HPDE6-E6E7 (cell line): ENCODE measurements around the gene DSP.

Experiments
- DNase-seq: peaks from one replicate; pipeline ENCODE4 v3.0.0; 2011; ENCODE audit warnings: missing footprints; ENCODE audit errors: extremely low spot score

DSP gene

DNA sequence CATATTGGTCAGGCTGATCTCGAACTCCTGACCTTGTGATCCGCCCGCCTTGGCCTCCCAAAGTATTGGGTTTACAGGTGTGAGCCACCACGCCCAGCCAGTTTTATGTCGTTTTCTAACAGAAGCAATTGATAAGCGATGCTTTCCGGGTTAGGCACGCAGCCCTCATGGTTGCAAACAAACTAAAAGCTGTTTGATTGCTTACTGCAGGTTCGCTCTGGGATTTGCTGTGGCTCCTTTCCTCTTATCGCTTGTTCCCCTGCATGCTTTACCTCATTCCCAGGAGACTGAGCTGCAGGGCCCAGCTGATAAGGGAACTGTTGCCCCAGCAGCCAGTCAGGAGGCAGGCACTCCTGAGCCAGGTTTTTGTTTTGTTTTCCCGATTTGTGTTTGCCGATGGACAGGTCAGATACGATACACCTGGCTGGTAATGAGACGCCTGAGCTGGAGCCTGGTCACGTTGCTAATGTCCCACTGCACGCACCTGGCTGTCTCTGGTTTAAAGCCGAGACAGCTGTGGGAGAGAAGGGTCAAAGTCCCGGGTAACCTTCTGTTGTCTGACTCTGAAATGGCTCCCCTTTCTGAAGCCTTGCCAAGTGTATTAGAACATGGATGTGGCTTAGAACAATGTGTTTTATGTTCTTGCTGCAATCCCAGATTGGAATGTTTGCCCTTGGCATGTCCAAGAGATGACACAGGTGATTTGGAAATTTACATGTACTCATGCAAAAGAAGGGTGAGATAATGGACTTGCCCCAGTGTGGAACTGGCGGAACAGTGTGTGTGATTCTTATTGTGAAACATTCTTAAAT is 19.9 kb downstream of the DSP start:
- no peak for DNase-seq

DNA sequence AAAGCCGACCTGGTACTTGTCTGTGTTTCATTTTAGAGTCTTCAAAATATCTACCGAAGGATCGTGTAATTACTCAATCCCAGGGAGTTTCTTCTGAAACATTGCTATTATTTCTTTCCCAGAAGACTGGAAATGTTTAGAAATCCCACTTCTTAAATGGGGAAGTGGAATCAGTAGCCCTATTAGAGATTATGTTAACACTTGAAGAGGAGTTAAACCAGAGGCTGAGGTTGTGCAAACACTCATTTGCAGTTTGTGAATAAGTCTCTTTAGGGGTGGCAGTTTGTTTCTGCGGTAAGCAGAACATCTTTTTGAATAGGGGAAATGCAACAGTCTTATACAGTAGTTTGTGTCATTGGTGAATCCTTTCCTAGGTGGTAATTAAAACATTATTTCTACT is 21.3 kb downstream of the DSP start:
- no peak for DNase-seq

DNA sequence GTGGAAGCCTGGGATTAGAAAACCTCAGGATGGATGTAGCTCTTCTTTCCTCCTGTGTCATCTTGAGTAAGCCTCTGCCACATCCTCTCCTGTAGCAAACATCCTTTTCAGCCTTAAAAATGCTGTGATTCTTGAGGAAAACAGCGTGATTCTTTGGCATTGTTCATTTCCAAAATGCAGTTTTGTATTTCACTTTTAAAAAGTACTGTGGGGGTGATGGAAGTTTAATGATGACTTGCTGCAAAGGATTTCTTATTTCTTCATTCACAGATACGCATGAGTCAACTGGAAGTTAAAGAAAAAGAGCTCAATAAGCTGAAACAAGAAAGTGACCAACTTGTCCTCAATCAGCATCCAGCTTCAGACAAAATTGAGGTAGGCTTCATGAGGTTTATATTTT is 24.6 kb downstream of the DSP start:
- no peak for DNase-seq

GRCh38 chr6:7566617-7567173 is 25.2 kb downstream of the DSP start:
- DNase-seq = no peak

DNA sequence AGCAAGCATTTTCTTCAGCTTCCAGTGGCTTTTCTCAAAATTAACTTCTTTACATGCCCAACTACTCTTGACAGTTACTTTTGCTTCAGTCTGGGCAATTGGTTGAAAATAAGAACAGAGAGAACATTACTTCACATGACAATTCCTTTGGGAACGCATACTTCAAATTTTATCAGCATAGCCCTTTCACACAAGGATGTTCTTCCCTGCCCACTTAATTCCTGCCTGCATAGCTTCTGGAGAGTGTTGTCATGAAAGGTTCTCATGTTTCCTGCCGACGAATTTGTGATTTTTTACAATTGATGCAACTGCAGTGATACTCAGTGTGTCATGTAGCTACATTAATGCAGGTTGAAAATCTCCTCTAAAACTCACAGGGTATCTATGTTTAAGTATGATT is 26.6 kb downstream of the DSP start:
- no peak for DNase-seq

DNA sequence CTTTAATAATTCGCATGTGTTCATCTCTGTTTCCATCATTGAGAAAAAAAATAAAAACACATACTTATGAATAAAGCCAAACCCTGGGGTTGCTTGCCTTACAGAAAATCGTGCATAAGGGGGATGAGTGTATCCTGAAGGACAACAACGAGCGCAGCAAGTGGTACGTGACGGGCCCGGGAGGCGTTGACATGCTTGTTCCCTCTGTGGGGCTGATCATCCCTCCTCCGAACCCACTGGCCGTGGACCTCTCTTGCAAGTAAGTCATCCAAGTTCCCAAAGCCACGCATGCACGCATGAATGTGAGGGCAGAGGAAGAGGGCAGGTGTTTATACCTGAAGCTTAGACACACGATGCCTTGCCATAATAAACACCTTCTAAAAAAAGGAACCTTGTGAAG is 27.6 kb downstream of the DSP start:
- DNase-seq = no peak

- DNase-seq = no peak
Measured at GRCh38 chr6:7572213-7572943, 30.9 kb downstream of the DSP start.

DNA sequence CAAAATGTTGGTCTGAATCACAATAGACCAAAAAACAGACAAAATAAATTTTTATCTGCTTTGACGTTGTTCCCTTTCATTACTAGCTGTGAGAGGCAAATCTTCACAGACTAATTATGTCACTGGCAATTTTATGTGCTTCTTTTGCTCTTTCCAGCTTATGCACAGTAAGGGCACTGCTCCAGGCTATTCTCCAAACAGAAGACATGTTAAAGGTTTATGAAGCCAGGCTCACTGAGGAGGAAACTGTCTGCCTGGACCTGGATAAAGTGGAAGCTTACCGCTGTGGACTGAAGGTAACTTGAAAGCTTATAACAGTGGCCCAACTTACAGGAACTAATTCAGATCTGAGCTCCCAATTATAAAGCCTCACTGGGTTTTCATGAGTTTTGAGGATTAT is 33.0 kb downstream of the DSP start:
- DNase-seq = no peak

DNA sequence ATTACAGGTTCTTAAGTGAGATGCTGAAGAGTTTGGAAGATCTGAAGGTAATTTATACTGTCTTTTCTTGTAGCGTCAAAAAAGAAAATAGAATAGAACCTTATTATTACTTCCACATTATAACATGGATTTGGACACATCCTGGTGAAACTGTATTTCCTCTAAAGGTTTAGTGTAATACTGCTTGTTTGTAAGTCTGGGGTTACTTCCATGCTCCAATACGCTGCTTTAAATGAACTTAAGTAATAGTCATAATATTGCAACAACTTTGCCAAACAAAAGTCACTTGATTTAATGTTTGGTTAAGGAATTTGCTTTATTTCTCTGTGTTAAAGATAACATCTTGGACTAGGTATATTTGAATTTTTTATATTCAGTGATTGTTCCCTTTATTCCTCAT is 37.0 kb downstream of the DSP start:
- DNase-seq = no peak

DNA sequence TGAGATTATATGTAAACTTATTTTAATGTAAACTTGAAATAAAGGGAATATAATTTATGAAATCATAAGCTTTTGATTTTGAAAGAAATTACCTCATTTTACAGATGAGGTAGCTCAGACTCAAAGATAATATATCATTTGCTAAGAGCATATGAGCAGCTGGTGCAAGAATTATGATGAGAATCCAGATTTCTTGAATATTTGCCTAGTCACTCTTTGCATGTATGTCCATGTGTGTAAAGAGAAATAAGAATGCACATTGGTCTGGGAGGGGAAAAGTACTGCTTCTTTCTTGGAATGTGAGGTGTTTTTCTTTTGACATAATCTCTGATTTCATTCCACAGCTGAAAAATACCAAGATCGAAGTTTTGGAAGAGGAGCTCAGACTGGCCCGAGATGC is 37.5 kb downstream of the DSP start:
- DNase-seq = no peak

- no peak for DNase-seq
Measured at GRCh38 chr6:7579851-7580250, 38.4 kb downstream of the DSP start.

GRCh38 chr6:7580537-7580926 is 39.1 kb downstream of the DSP start:
- no peak for DNase-seq

- no peak for DNase-seq
Measured at GRCh38 chr6:7580927-7581618, 39.6 kb downstream of the DSP start.

DNA sequence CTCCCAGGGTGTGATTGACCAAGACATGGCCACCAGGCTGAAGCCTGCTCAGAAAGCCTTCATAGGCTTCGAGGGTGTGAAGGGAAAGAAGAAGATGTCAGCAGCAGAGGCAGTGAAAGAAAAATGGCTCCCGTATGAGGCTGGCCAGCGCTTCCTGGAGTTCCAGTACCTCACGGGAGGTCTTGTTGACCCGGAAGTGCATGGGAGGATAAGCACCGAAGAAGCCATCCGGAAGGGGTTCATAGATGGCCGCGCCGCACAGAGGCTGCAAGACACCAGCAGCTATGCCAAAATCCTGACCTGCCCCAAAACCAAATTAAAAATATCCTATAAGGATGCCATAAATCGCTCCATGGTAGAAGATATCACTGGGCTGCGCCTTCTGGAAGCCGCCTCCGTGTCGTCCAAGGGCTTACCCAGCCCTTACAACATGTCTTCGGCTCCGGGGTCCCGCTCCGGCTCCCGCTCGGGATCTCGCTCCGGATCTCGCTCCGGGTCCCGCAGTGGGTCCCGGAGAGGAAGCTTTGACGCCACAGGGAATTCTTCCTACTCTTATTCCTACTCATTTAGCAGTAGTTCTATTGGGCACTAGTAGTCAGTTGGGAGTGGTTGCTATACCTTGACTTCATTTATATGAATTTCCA is 43.9 kb downstream of the DSP start:
- DNase-seq = no peak

- peak; percentile 7 for DNase-seq
Measured at GRCh38 chr6:7587631-7588100, 46.2 kb downstream of the DSP start.

DNA sequence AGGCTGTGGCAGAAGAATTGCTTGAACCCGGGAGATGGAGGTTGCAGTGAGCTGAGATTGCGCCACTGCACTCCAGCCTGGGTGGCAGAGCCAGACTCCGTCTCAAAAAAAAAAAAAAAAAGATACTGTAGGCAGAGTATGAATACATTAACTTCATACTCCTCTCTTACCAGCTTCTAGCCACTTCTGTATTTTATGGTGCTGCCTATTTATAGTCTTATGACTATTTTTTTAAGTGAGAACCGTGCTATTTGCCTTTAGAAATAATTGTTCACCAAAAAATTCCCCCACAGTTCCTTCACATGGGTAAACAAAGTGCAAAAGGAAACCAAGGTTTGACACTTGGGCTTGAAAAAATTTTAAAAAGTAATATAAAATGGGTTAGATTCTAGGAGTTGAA is 47.0 kb downstream of the DSP start:
- DNase-seq = no peak

- no peak for DNase-seq
Measured at GRCh38 chr6:7589221-7589620, 47.8 kb downstream of the DSP start.

GRCh38 chr6:7589949-7590917 is 48.8 kb downstream of the DSP start, which contains the start of gene SNRNP48:
Gene SNRNP48 (plus strand): TSS chr6:7590198. CDS start chr6:7590258, 60 bp downstream.
- DNase-seq = peak; percentile 75

DNA sequence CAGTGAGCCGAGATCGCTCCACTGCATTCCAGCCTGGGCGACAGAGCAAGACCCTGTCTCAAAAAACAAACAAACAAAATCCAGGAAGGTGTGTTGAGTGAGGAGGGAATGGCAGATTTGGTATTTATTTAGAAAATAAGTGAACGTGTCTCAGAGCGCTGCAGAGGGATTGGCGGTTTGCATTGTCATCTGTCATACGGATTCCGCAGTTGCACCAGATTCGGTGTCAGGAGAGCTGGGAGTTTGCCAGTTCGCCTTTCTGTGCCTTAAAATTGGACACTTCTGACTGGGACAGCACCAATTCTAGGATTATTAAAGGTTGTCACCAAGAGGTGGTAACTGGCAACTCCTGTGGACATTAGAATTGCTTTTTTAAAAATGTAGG is 49.4 kb downstream of the DSP start:
- DNase-seq = no peak

GRCh38 chr6:7591770-7592169 is 50.3 kb downstream of the DSP start:
- DNase-seq = no peak

- DNase-seq = no peak
Measured at GRCh38 chr6:7593229-7593628, 51.8 kb downstream of the DSP start.
